ENCODE data around the gene PAM. TPM values are rescaled to one million over a fixed set of nuclear protein-coding genes. Genes with fewer than 3 reads are reported as not detected.

PAM gene
- total RNA-seq, 2 experiments from 2014 or later, result not detected

DNA sequence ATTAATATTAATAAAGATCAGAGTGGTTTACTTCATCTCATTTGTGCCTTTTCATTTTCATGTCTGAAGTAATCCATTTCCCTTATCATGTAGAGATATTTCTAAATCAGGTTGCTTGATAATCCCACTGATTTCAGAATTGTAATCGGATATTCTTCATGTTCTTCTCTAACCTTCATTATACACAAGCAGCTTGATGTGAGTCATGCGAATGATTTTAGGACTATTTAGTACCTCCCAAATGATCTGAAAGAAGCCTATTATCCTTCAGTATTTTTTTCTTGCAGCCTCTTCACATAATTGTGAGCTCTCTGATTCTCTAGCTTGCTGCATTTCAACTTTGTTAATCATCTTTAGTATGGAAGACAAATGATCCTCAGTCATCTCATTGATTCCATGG, 182.8 kb downstream of the PAM start:
- Histone ChIP-seq H3K36me3 (ENCODE audit: insufficient read depth, low read length) (no peaks in the 10 kb centered on the region), H3K4me1 (ENCODE audit: insufficient read depth, low read length, poor library complexity, severe bottlenecking) (no peaks in the 10 kb centered on the region), H2AFZ (ENCODE audit: low read length) (no peak overlapping the region), H3K79me2 (ENCODE audit: insufficient read depth, low read depth, low read length) (no peaks in the 10 kb centered on the region), H4K20me1 (ENCODE audit: insufficient read depth, low read length) (no peaks in the 10 kb centered on the region), H3K4me2 (ENCODE audit: low read length) (no peak overlapping the region), H3K9me2 (ENCODE audit: insufficient read depth, low read length) (no peaks in the 10 kb centered on the region), H3K4me3 (ENCODE audit: low read depth, low read length, poor library complexity, severe bottlenecking) (no peak overlapping the region), H3K27ac (ENCODE audit: low read depth, low read length, poor library complexity, severe bottlenecking) (no peak overlapping the region), H3K9me3 (ENCODE audit: low read length) (no peaks in the 10 kb centered on the region)
- no peak for TF ChIP-seq EZH2phosphoT487 (IDR thresholded peaks at IDR 0.05; ENCODE audit: borderline replicate concordance, low read depth, low read length)
- TF ChIP-seq, protein P1, sequence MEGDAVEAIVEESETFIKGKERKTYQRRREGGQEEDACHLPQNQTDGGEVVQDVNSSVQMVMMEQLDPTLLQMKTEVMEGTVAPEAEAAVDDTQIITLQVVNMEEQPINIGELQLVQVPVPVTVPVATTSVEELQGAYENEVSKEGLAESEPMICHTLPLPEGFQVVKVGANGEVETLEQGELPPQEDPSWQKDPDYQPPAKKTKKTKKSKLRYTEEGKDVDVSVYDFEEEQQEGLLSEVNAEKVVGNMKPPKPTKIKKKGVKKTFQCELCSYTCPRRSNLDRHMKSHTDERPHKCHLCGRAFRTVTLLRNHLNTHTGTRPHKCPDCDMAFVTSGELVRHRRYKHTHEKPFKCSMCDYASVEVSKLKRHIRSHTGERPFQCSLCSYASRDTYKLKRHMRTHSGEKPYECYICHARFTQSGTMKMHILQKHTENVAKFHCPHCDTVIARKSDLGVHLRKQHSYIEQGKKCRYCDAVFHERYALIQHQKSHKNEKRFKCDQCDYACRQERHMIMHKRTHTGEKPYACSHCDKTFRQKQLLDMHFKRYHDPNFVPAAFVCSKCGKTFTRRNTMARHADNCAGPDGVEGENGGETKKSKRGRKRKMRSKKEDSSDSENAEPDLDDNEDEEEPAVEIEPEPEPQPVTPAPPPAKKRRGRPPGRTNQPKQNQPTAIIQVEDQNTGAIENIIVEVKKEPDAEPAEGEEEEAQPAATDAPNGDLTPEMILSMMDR (conservative IDR thresholded peaks at IDR 0.05; ENCODE audit: low read length), result no peak
- intact Hi-C loops (cut with micrococcal nuclease; ENCODE audit: unreplicated experiment), result no loop called here
- CTCF ChIA-PET (ENCODE audit: unreplicated experiment), result no interaction called here
- DNase-seq (ENCODE audit: low spot score), result no peak
- no TSS peak for BruUV-seq (replicated peaks)
- POLR2A ChIA-PET, result interaction anchor here (0.6 kb wide), 1 partner anchor 80 kb away, joined by 3 read pairs; no protein-coding TSS in a partner anchor

- ChIA-PET CTCF (ENCODE audit: unreplicated experiment) (no interaction called here), POLR2A (interaction anchor here (0.7 kb wide), 3 partner anchors 47 to 1615 kb away, joined by 3 to 7 read pairs (median 5); no protein-coding TSS in a partner anchor)
- TF ChIP-seq EZH2phosphoT487 (IDR thresholded peaks at IDR 0.05; ENCODE audit: borderline replicate concordance, low read depth, low read length), result no peak
- TF ChIP-seq, protein P1 (conservative IDR thresholded peaks at IDR 0.05; ENCODE audit: low read length), result no peak
Observed at GRCh38 chr5:102941111-102941510, 186.0 kb downstream of the PAM start.

GRCh38 chr5:102946414-102946813, 191.3 kb downstream of the PAM start:
- ChIA-PET POLR2A (no interaction called here), CTCF (ENCODE audit: unreplicated experiment) (no interaction called here)
- TF ChIP-seq, protein P1 (conservative IDR thresholded peaks at IDR 0.05; ENCODE audit: low read length), result no peak
- no peak for TF ChIP-seq EZH2phosphoT487 (IDR thresholded peaks at IDR 0.05; ENCODE audit: borderline replicate concordance, low read depth, low read length)
- no peaks in the 10 kb centered on the region for H3K9me2 ChIP-seq (ENCODE audit: insufficient read depth, low read length)
- H3K36me3 ChIP-seq (ENCODE audit: insufficient read depth, low read length), result no peaks in the 10 kb centered on the region
- no peaks in the 10 kb centered on the region for H3K4me1 ChIP-seq (ENCODE audit: insufficient read depth, low read length, poor library complexity, severe bottlenecking)
- intact Hi-C loops (cut with micrococcal nuclease; ENCODE audit: unreplicated experiment), result no loop called here
- no peak overlapping the region for H3K4me3 ChIP-seq (ENCODE audit: low read depth, low read length, poor library complexity, severe bottlenecking)
- no peaks in the 10 kb centered on the region for H4K20me1 ChIP-seq (ENCODE audit: insufficient read depth, low read length)
- BruUV-seq (replicated peaks), result no TSS peak
- no peak overlapping the region for H2AFZ ChIP-seq (ENCODE audit: low read length)
- H3K9me3 ChIP-seq (ENCODE audit: low read length), result no peaks in the 10 kb centered on the region
- H3K79me2 ChIP-seq (ENCODE audit: insufficient read depth, low read depth, low read length), result no peaks in the 10 kb centered on the region
- H3K27ac ChIP-seq (ENCODE audit: low read depth, low read length, poor library complexity, severe bottlenecking), result no peak overlapping the region
- no peak overlapping the region for H3K4me2 ChIP-seq (ENCODE audit: low read length)
- DNase-seq (ENCODE audit: low spot score), result no peak

More at GRCh38 chr5:102941111-102941510, 186.0 kb downstream of the PAM start:
- Histone ChIP-seq H4K20me1 (ENCODE audit: insufficient read depth, low read length) (no peaks in the 10 kb centered on the region), H3K9me2 (ENCODE audit: insufficient read depth, low read length) (no peaks in the 10 kb centered on the region), H3K4me3 (ENCODE audit: low read depth, low read length, poor library complexity, severe bottlenecking) (no peak overlapping the region), H3K4me2 (ENCODE audit: low read length) (no peak overlapping the region), H3K4me1 (ENCODE audit: insufficient read depth, low read length, poor library complexity, severe bottlenecking) (no peaks in the 10 kb centered on the region), H3K36me3 (ENCODE audit: insufficient read depth, low read length) (no peaks in the 10 kb centered on the region), H3K79me2 (ENCODE audit: insufficient read depth, low read depth, low read length) (no peaks in the 10 kb centered on the region), H3K9me3 (ENCODE audit: low read length) (no peaks in the 10 kb centered on the region), H2AFZ (ENCODE audit: low read length) (no peak overlapping the region), H3K27ac (ENCODE audit: low read depth, low read length, poor library complexity, severe bottlenecking) (no peak overlapping the region)
- BruUV-seq (replicated peaks), result no TSS peak
- no peak for DNase-seq (ENCODE audit: low spot score)
- intact Hi-C loops (cut with micrococcal nuclease; ENCODE audit: unreplicated experiment), result no loop called here

Measured in OCI-LY7 (cell line).